Osteocyte (in vitro differentiated cells): ENCODE results near the gene SLC27A5. TPM values are rescaled to one million over a fixed set of nuclear protein-coding genes. Genes with fewer than 3 reads are reported as not detected.

ENCODE experiments used
- DNase-seq: peaks from one replicate; pipeline ENCODE4 v3.0.0; 2021; ENCODE audit warnings: mixed read lengths; ENCODE audit not compliant: unreplicated experiment; ENCODE audit errors: extremely low spot score
- H3K27ac Mint-ChIP-seq: one replicate; pipeline ENCODE4 v1.8.0; 2021; ENCODE audit warnings: mild to moderate bottlenecking, mixed read lengths; ENCODE audit not compliant: unreplicated experiment
- H3K27me3 Mint-ChIP-seq: one replicate; pipeline ENCODE4 v1.8.0; 2021; ENCODE audit warnings: mixed read lengths; ENCODE audit not compliant: unreplicated experiment
- H3K36me3 Mint-ChIP-seq: one replicate; pipeline ENCODE4 v1.8.0; 2021; ENCODE audit warnings: mixed read lengths; ENCODE audit not compliant: unreplicated experiment
- H3K4me1 Mint-ChIP-seq: one replicate; pipeline ENCODE4 v1.8.0; 2021; ENCODE audit warnings: mixed read lengths; ENCODE audit not compliant: unreplicated experiment
- H3K4me3 Mint-ChIP-seq: one replicate; pipeline ENCODE4 v1.8.0; 2021; ENCODE audit warnings: mild to moderate bottlenecking, moderate library complexity, mixed read lengths; ENCODE audit not compliant: unreplicated experiment
- H3K9me3 Mint-ChIP-seq: one replicate; pipeline ENCODE4 v1.8.0; 2021; ENCODE audit warnings: mixed read lengths; ENCODE audit not compliant: unreplicated experiment
- CTCF ChIP-seq: fragments of 200-600 bp; sonication (generic); IDR thresholded peaks from 2 replicates; pipeline ENCODE4 v1.5.0; 2021; ENCODE audit warnings: antibody characterized with exemption, mild to moderate bottlenecking, moderate library complexity
- total RNA-seq: library from RNA; stranded (reverse); gene quantifications from 2 replicates; pipeline ENCODE4 v1.2.1, GENCODE V29; 2021

SLC27A5 gene
- total RNA-seq, 1 donor from 2014 or later, result 7.5 TPM

- no peak for TF ChIP-seq CTCF
- Mint-ChIP-seq H3K27ac (peak overlapping the region; percentile 27), H3K4me3 (peak overlapping the region; percentile 80), H3K9me3 (no peaks in the 10 kb centered on the region), H3K4me1 (peaks cover 16% of the 10 kb centered on the region), H3K27me3 (no peaks in the 10 kb centered on the region), H3K36me3 (peaks cover 4% of the 10 kb centered on the region)
- no peak for DNase-seq
These were observed 45.6 kb downstream of the SLC27A5 start for GRCh38 chr19:58466089-58466759.

- no peak for DNase-seq
- no peak for TF ChIP-seq CTCF
- Mint-ChIP-seq H3K27me3 (no peaks in the 10 kb centered on the region), H3K4me3 (no peak overlapping the region), H3K4me1 (no peaks in the 10 kb centered on the region), H3K36me3 (peaks cover 10% of the 10 kb centered on the region), H3K27ac (no peak overlapping the region), H3K9me3 (no peaks in the 10 kb centered on the region)
These were observed 51.8 kb downstream of the SLC27A5 start for GRCh38 chr19:58460039-58460438.

GRCh38 chr19:58456111-58456510, 55.7 kb downstream of the SLC27A5 start:
- no peak for TF ChIP-seq CTCF
- Mint-ChIP-seq H3K27me3 (peaks cover 1% of the 10 kb centered on the region), H3K27ac (no peak overlapping the region), H3K9me3 (no peaks in the 10 kb centered on the region), H3K36me3 (peaks cover 10% of the 10 kb centered on the region), H3K4me3 (no peak overlapping the region), H3K4me1 (peaks cover 11% of the 10 kb centered on the region)
- DNase-seq, result no peak

GRCh38 chr19:58455306-58455705, 56.5 kb downstream of the SLC27A5 start:
- Mint-ChIP-seq H3K36me3 (peaks cover 10% of the 10 kb centered on the region), H3K27me3 (peaks cover 2% of the 10 kb centered on the region), H3K9me3 (no peaks in the 10 kb centered on the region), H3K27ac (no peak overlapping the region), H3K4me3 (no peak overlapping the region), H3K4me1 (peaks cover 19% of the 10 kb centered on the region)
- no peak for DNase-seq
- no peak for TF ChIP-seq CTCF

- H3K27ac Mint-ChIP-seq, result no peak overlapping the region
- DNase-seq, result no peak
These were observed 58.0 kb downstream of the SLC27A5 start for GRCh38 chr19:58453743-58454142.

More at GRCh38 chr19:58453743-58454142, 58.0 kb downstream of the SLC27A5 start:
- peaks cover 7% of the 10 kb centered on the region for H3K36me3 Mint-ChIP-seq
- no peaks in the 10 kb centered on the region for H3K9me3 Mint-ChIP-seq
- TF ChIP-seq CTCF, result no peak
- peaks cover 2% of the 10 kb centered on the region for H3K27me3 Mint-ChIP-seq
- H3K4me1 Mint-ChIP-seq, result peaks cover 19% of the 10 kb centered on the region
- no peak overlapping the region for H3K4me3 Mint-ChIP-seq
